GM10266 (cell line): ENCODE results near the gene LTBP2.

Source experiments
- DNase-seq: peaks from one replicate; pipeline ENCODE4 v3.0.0; 2012; ENCODE audit errors: extremely low spot score
- TF ChIP-seq, protein P1 (sequence below): IDR thresholded peaks from 2 replicates; pipeline ENCODE4 v1.5.1; 2012; ENCODE audit warnings: mild to moderate bottlenecking, low read depth; ENCODE audit not compliant: control insufficient read depth, insufficient read depth; ENCODE audit errors: missing control alignments

The LTBP2 gene

DNA sequence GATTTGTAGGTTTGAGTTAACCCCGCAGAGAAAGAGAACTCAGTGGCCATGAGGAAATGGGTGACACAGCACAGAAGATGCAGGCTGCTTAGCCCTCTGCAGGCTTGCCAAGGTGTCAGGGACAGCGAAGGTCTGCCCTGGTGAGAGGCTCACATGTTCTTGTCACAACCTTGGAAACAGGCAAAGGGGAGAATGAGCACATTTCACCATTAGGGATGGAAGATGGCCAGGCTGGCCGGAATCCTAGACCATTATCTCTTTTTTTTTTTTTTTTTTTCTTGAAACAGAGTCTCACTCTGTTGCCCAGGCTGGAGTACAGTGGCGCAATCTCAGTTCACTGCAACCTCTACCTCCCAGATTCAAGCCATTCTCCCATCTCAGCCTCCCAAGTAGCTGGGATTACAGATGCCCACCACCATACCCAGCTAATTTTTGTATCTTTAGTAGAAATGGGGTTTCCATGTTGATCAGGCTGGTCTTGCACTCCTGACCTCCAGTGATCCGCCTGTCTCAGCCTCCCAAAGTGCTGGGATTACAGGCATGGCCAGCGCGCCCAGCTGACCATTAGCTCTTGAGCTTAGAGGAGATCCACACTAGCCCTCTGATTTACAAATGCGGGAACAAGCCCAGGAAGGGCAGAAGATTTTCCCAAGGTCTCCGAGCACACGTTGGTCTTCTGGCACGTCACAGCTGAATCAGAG is 34.6 kb downstream of the LTBP2 start:
- no peak for DNase-seq
- TF ChIP-seq, protein P1, sequence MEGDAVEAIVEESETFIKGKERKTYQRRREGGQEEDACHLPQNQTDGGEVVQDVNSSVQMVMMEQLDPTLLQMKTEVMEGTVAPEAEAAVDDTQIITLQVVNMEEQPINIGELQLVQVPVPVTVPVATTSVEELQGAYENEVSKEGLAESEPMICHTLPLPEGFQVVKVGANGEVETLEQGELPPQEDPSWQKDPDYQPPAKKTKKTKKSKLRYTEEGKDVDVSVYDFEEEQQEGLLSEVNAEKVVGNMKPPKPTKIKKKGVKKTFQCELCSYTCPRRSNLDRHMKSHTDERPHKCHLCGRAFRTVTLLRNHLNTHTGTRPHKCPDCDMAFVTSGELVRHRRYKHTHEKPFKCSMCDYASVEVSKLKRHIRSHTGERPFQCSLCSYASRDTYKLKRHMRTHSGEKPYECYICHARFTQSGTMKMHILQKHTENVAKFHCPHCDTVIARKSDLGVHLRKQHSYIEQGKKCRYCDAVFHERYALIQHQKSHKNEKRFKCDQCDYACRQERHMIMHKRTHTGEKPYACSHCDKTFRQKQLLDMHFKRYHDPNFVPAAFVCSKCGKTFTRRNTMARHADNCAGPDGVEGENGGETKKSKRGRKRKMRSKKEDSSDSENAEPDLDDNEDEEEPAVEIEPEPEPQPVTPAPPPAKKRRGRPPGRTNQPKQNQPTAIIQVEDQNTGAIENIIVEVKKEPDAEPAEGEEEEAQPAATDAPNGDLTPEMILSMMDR: no peak

DNA sequence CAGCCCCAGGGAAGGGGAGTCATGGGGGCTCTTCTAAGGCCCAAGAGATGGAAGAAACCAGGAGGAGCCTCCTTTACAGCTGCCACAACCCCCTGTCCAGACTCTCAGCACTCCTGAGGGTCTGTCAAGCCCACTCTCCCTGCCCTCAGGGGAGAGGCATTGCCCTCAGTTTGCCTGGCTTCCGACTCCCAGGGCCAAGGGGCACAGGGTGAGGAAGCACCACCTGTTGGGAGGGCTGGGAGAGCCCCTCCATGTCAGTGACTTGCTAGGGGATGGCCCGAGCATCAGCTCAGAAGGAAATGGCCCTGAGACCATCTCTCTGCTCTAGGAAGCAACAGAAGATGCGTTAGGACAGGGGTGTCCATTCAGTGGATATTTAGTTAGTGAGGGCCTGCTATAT is 36.1 kb downstream of the LTBP2 start:
- DNase-seq: no peak
- TF ChIP-seq, protein P1: no peak

DNA sequence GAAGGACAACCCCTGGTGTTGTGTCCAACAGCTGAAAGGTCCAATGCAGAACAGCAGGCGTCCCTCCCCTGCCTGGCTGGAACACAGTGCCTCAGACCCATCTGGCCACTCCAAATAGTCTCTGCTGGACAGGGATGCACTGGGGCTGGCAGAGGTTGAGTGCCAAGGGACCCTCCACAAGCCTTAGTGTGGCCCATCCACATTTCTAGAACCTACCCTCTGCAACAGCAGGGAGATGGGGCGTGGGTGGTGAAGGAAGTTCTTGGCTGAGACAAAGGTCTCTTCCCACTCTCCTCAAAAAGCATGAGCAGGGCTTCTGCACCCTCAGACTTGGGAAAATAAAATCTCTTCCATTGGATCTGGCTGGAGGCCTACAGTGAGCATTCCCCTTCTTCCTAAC is 36.5 kb downstream of the LTBP2 start:
- TF ChIP-seq, protein P1: no peak
- no peak for DNase-seq

DNA sequence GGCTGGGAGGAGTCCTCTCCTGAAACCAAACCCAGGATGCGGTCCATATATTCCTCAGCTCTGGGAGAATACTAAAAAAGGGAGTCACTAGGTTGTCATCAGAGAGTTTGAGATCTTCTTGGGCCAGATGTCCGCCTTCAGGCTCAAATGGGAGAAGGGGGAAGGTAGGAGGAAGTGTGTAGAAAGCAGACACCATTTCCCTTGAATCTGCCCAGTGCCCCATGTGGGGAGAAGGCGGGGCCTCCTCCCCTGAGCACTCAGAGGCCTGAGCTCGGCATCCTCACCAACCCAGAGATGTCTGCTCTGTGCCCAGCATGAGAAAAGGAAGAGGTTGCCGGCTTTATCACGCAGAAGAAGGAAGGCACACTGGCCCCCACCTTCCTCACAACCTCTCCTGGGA is 37.3 kb downstream of the LTBP2 start:
- TF ChIP-seq, protein P1: no peak
- no peak for DNase-seq

DNA sequence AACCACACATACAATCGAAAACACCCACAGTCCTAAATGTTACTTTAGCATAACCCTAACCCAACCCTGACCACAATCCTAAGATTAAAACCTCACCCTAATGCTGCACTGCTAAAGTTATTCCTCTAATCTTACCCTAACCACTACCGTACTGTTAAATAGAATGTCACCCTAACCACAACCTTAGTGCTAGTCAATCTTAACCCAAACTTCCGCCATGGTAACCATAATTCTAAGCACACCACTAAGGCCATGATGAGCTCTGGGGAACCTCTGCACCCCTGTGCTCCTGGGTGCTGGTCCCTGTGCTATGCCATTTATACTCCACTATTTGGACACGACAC is 38.0 kb downstream of the LTBP2 start:
- TF ChIP-seq, protein P1: no peak
- no peak for DNase-seq

DNA sequence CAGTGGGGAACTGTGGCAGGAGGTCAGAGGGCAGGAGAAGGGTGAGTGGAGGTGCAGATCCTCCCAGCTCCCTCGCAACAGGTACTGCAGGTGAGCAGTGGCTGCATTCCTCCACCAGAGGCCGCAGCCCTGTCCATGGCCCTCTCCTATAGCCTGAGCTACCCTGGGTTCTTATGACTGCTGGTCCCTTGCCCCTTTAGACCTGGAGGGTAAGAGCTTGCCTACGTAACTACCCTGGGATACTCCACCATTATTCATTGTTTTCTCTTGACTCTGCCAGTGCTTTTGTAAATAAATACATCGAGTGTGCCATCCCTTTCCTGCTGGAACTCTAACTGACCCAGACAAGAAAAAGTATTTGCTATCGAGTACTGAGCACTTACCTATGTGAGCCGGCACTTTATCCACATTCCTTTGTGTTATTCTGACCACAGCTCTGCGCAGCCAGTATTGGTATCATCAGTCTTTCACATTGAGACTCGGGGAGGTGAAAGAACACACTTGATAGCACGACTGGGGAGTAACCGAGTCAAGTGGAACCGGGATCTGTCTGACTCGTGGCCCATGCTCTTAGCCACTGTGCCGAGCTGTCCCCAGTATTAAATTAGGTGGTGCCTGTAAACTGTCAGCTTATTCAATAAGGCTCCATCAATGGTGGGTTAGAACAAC is 38.5 kb downstream of the LTBP2 start:
- DNase-seq: no peak
- TF ChIP-seq, protein P1: no peak

DNA sequence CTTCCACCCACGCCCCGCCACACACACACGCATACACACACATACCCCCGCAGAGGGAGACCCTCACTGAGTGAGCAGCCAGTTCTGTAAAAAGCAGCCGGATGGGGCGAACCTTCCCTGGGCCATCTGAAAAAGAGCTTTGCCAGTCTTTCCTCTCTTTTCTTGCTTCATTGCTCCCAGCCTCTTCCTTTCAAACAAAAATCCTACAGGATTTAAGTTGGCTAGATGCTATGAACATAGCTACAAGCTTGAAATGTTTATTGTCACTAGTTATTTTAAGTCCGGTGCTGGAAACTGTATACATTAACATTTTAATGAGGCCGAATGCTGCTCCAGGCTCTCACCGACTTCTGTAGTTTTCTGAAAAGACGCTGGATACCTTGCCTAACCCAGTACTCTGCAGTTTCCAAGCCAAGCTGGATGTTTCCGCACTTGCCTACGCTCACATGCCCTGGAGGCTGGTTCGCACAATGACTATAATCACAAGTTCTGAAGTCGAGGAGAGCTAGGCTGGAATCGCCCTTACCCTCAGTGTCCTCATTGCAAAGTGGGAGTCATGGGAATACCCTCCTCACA is 39.2 kb downstream of the LTBP2 start:
- no peak for DNase-seq
- TF ChIP-seq, protein P1: no peak
